Measurements from ENCODE around the gene NCOR1.
"Not testable (repeated sequence)": the region's sequence is repeated elsewhere in the genome, so short reads cannot be mapped to it uniquely, and the experiment has no call there.

Gene NCOR1

GRCh38 chr17:16085066-16085699 is 130.2 kb downstream of the NCOR1 start:
- no peak for DNase-seq

- DNase-seq = no peak
Observed at GRCh38 chr17:16083223-16083622, 132.1 kb downstream of the NCOR1 start.

DNA sequence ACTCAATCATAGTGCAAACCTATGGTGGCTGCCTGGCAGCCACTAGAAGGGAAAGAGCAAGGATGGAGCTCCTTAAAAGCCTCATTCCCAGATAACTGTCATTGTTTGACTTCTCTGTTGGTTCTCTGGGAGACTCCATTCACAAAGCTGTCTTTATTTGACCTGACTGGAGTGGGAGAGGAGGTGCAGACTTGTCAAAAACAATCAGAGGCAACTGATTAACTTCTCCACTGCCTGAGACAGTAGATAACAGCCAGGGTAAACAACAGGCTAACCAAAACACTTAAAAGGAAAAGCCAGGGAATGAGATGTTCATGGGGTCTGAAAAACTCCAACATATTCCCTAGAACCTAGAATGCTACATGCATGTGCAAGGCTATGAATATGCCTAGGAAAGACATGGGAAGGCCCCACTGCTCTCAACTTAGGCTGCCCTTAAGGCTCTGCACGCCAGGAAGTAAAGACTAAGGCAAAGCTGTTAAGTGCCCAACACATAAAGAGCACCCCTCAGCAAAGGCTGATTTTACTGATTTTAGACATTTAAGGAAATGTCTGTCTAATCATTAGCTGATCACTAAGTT is 133.7 kb downstream of the NCOR1 start:
- no peak for DNase-seq

- no peak for DNase-seq
Observed at GRCh38 chr17:16080366-16080765, 135.0 kb downstream of the NCOR1 start.

GRCh38 chr17:16075949-16076348 is 139.4 kb downstream of the NCOR1 start:
- DNase-seq = no peak

DNA sequence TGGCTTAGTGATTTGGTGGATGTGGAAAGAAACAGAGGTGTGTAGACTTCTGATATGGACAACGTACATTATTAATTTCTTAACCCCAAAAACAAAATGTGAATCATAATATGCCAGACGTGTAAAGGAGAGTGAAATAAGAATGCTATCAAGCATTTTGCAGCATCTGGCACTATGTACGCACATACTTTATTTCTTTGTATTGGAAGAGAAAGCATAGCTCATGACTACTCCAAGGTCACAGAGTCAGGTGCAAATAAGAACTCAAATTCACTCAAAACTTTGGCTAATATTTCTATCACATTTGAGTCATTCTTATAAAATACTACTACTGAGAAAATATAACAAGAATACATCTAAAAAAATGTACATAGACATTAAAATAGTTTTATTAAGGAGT is 140.9 kb downstream of the NCOR1 start:
- DNase-seq = no peak

DNA sequence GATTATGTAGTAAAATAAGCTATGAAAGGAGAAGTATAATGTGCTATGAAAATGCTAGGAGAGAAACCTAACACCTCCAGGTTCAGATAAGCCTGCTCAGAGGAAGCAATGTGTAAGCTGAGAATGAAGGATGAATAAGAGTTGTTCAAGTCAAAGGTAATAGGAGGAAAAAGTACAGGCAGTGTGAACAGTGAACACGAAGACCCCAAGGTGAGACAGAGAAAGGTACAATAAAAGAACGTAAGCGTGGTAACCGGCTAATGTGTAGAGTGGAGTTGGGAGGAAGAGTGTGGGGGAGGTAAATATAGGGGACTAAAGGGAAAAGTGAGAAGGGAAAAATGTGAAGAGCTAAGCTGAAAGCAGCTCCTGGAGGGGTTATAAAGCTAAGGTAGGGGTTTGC is 141.5 kb downstream of the NCOR1 start:
- DNase-seq = no peak

- no peak for DNase-seq
Observed at GRCh38 chr17:16072031-16072430, 143.3 kb downstream of the NCOR1 start.

DNA sequence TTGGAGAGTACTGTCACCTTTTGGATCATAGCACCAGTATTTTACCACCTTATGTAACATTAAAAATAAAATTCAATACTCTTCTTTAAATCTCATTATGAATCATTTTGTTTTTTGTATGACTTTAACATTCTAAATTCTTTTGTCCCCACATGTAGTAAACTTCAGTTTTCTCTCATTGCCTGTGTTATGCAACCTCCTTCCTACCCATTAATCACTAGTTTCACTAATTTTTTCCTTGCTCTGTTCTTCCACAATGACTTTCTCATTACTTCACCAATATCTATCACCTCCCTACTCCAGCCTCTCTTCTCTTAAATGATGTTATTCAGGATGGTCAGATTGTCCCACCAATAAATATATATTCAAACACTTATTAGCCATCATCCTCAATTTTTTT is 147.0 kb downstream of the NCOR1 start:
- DNase-seq = no peak

DNA sequence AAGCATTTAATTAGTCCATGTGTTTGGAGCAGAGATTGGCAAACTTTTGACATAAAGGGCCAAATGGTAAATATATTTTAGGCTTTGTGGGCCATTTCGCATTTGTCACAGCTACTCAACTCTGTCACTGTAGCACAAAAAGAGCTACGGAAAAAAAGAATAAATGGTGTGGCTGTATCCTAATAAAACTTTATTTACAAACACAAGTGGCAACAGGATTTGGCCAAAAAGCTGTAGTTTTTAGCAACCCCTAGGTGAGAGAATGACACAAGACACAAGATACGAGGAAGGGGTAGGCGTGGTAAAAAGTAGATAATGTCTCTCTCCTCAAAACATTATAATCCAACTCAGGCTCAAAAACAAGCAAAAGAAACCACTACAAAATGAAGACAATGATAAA is 149.2 kb downstream of the NCOR1 start:
- no peak for DNase-seq

GRCh38 chr17:16061631-16062030 is 153.7 kb downstream of the NCOR1 start:
- no peak for DNase-seq

GRCh38 chr17:16055139-16055538 is 160.2 kb downstream of the NCOR1 start:
- DNase-seq = not testable (repeated sequence)

DNA sequence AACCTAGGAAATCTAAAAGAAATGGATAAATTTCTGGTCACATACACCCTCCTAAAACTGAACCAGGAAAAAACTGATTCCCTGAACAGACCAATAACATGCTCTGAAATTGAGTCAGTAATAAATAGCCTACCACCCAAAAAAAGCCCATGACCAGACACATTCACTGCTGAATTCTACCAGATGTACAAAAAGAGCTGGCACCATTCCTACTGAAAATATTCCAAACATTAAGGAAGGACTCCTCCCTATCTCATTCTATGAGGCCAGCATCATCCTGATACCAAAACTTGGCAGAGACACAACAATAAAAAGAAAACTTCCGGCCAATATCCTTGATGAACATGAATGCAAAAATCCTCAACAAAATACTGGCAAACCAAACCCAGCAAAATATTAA is 162.8 kb downstream of the NCOR1 start:
- no peak for DNase-seq

DNA sequence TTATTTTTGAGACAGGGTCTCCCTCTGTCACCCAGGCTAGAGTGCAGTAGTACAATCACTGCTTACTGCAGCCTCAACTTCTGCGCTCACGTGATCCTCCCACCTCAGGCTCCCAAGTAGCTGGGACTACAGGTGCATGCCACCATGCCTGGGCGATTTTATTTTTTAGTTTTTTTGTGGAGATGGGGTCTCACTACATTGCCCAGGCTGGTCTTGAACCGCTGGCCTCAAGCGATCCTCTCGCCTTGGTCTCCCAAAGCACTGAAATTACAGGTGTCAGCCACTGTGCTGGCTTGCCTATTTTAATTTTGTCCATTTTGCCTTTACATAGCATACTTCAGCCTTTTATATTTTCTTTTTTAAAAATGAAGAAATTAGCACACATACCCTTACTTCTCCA is 164.5 kb downstream of the NCOR1 start:
- DNase-seq = no peak

DNA sequence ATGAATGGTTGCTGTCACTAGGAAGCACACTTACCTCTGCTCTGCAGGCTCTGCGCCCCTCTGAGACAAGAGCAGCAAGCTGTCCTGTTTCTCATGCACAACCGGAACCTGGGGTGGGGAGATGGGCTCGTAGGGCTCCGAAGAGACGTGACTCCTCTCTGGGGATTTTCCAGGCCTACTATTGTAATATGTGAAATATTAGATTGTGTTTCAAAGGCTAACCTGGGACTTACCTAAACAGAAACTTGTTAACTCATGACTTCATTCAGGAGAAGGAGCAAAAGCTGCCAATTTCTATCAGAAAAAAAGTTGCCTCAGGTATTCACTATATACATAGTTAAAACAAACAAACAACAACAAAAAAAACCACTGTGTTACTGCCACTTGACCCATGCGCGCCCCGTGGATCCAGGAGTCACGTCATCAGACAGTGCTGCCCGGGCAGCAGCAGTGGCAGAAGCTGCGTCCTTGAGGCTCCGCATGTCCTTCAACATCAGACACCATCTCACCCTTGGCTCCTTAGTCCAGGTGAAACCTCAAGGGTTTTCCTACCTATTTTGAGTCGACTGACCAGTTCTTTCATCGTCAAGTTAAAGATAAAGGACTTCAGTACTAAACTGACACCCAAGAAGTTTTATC is 166.4 kb downstream of the NCOR1 start:
- DNase-seq = no peak

GRCh38 chr17:16046966-16047365 is 168.4 kb downstream of the NCOR1 start:
- DNase-seq = no peak

- DNase-seq = no peak
Observed at GRCh38 chr17:16044487-16044886, 170.8 kb downstream of the NCOR1 start.

DNA sequence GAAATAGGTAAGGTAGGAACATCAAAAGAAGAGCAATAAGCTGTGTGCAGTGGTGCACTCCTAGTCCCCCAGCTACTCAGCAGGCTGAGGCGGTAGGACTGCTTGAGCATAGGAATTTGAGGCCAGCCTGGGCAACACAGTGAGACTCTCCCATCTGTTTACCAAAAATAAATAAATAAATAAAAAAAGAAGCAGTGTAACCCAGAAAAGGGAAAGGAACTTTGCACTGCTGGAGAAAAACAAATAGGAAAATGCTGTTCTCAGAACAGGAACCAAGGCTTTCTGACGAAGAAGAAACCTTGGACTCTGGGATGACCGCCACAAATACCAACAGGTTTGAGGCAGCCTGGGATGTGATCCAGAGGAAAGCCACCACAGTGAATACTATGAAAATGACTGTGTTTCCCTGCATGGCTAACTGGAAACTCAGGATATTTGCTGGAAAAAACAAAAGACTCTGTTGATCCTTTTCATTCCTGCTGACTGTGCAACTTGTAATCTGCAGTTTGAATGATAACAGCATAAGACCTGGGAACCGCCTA is 174.6 kb downstream of the NCOR1 start:
- DNase-seq = no peak

DNA sequence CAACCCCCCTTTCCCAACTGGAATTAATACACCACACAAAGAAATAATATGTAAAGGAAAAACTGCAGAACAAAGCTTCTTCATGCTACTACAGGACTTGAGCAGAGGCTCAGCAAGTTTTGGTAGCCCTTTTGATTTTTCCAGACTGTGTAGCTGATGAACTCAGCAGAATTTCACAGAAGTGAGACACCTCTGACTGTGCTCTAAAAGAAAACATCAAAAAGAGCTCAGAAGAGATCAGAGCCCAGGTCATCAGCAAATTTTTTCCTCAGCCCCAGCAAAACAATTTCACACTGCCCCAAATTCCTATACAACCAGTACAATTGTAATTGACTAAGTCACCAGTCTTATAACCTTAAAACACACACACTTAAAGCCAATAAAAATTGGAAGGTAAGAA is 177.7 kb downstream of the NCOR1 start:
- DNase-seq = no peak

- DNase-seq = no peak
Observed at GRCh38 chr17:16036261-16036660, 179.1 kb downstream of the NCOR1 start.

GRCh38 chr17:16033729-16034349 is 181.5 kb downstream of the NCOR1 start:
- DNase-seq = no peak

DNA sequence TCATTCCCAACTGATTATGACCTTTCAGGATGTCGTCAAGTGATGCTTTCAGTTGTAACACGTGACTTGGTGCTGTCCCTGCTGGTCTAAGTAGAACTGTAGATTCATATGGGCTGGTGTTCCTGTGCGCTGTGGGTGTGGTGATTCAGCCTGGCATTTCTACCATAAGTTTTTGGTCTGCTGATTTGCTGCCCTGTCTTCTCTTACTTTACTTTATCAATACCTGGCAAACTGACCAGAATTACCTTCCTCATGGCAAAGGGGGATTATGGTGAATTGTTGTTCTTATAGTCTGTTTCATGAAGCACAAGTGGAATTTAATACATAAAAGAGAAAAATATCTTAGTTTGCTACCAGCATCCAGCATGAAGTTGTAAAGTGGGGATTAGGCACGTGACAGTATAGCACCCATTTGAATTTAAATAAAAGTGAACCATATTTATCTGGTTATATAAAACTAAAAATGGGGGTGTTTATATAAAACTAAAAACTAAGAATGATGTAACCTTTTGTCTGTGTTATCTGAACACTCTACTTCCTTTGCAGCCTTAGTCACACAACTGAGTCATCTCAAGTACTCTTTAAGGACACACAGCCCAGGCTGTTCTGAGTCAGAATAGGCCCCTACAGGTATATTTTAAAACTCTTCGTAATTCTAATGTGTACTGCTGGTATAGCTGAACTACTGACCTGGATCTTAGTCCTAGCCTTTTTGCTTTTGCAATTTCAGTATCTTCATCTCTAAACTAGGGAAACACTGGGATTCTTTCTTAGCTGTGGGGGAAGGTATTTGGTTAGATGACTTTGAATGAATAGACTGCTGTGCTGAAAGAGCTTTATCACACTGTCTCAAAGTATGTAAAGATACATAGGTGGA is 187.4 kb downstream of the NCOR1 start:
- DNase-seq = no peak

GRCh38 chr17:16026895-16027294 is 188.4 kb downstream of the NCOR1 start:
- DNase-seq = no peak

All from central memory CD4-positive, alpha-beta T cell (primary cell).